K562 (cell line): Measurements from ENCODE around the gene DCPS. TPM values are rescaled to one million over a fixed set of nuclear protein-coding genes. Genes with fewer than 3 reads are reported as not detected.
A peak's percentile ranks its signal among the peaks of the same experiment; 100 is the strongest.

Experiments used
- ARHGAP35 ChIP-seq: fragments of 450-650 bp; IDR thresholded peaks from 2 replicates; pipeline ENCODE4 v1.6.1; 2018; ENCODE audit not compliant: partially characterized antibody
- CBFA2T3 ChIP-seq: fragments of 450-650 bp; IDR thresholded peaks from 2 replicates; pipeline ENCODE4 v1.6.1; 2017
- CBFB ChIP-seq: sonication (generic); formaldehyde crosslinking; IDR thresholded peaks from 2 replicates; pipeline ENCODE4 v1.4.0; 2020; ENCODE audit warnings: mild to moderate bottlenecking, missing genetic modification reagents
- ELF2 ChIP-seq: fragments of 250-450 bp; sonication (Bioruptor Pico); IDR thresholded peaks from 2 replicates; pipeline ENCODE4 v1.5.0; 2021; ENCODE audit warnings: mild to moderate bottlenecking
- FOXA1 ChIP-seq: fragments of 450-650 bp; IDR thresholded peaks from 2 replicates; pipeline ENCODE4 v1.6.1; 2016; ENCODE audit warnings: mild to moderate bottlenecking, borderline replicate concordance
- MTA3 ChIP-seq: fragments of 450-650 bp; formaldehyde crosslinking; IDR thresholded peaks from 2 replicates; pipeline ENCODE4 v1.6.1; 2017; ENCODE audit warnings: mild to moderate bottlenecking, borderline replicate concordance
- POLR2A ChIP-seq: fragments of 450-650 bp; conservative IDR thresholded peaks from 2 replicates; pipeline ENCODE4 v1.6.1; 2016
- POLR2AphosphoS5 ChIP-seq: IDR thresholded peaks from 2 replicates; pipeline ENCODE4 v1.6.1; 2011; ENCODE audit warnings: mild to moderate bottlenecking, low read depth, low read length, moderate library complexity; ENCODE audit not compliant: control insufficient read depth, insufficient read depth
- RBM34 ChIP-seq: fragments of 200-400 bp; formaldehyde crosslinking; IDR thresholded peaks from 2 replicates; pipeline ENCODE4 v1.6.1; 2018; ENCODE audit warnings: low read length, borderline replicate concordance; ENCODE audit not compliant: insufficient read depth
- SAP30 ChIP-seq: fragments of 200-600 bp; sonication (generic); IDR thresholded peaks from 2 replicates; pipeline ENCODE4 v1.6.1; 2012; ENCODE audit warnings: borderline replicate concordance, low read depth, mild to moderate bottlenecking, moderate library complexity, low read length, control low read depth, inconsistent platforms; ENCODE audit not compliant: insufficient read depth, poor library complexity, severe bottlenecking
- SIN3B ChIP-seq: fragments of 450-650 bp; IDR thresholded peaks from 2 replicates; pipeline ENCODE4 v1.6.1; 2017; ENCODE audit warnings: low read depth, mild to moderate bottlenecking, moderate library complexity
- THRAP3 ChIP-seq: fragments of 450-650 bp; IDR thresholded peaks from 2 replicates; pipeline ENCODE4 v1.6.1; 2016; ENCODE audit warnings: mild to moderate bottlenecking, inconsistent platforms, borderline replicate concordance
- ZNF79 ChIP-seq: fragments of 250-450 bp; sonication (Bioruptor Pico); IDR thresholded peaks from 2 replicates; pipeline ENCODE4 v1.4.0; 2020; ENCODE audit warnings: low read depth, mild to moderate bottlenecking, moderate library complexity
- polyA plus RNA-seq, 8 experiments: library from polyadenylated mRNA; depleted of rRNA in 4 of 8; stranded (reverse) in 5 of 8; unstranded in 3 of 8; fragments of >200 nt; fragmentation: Nextera tagmentation in 2 of 8; fragmentation: Illumina TruSeq in 1 of 8; extraction: Ambion mirVana in 2 of 8; extraction: Trizol in 1 of 8; gene quantifications; 2 replicates each; pipeline versions ENCODE4 v1.2.1 to v1.2.3, GENCODE V29; 2011 to 2014; ENCODE audit warnings: inconsistent platforms in 1 of 8, missing spikeins in 1 of 8
- total RNA-seq, 7 experiments: library from RNA; depleted of rRNA in 6 of 7; stranded (reverse); fragments of >200 nt in 6 of 7; fragmentation: Illumina TruSeq in 2 of 7; extraction: Trizol in 2 of 7; gene quantifications; 2 replicates each; pipeline versions ENCODE4 v1.2.1 to v1.2.3, GENCODE V29; 2011 to 2021; ENCODE audit warnings: low replicate concordance in 1 of 7
- TF ChIP-seq, protein P1 (sequence below): sonication (generic); formaldehyde crosslinking; IDR thresholded peaks from 2 replicates; pipeline ENCODE4 v1.8.0; 2023; ENCODE audit warnings: mild to moderate bottlenecking, missing genetic modification reagents
- TF ChIP-seq, protein P2 (sequence below), 2 experiments: fragments of 450-650 bp in 1 of 2; sonication (generic) in 1 of 2; formaldehyde crosslinking in 1 of 2; IDR thresholded peaks in 1 of 2; conservative IDR thresholded peaks in 1 of 2; 2 replicates each; pipeline versions ENCODE4 v1.6.1 to v1.8.1; 2016 to 2023; ENCODE audit warnings: mild to moderate bottlenecking in 2 of 2, moderate library complexity in 2 of 2, inconsistent platforms in 1 of 2, missing genetic modification reagents in 1 of 2
- TF ChIP-seq, protein P3 (sequence below): fragments of 450-650 bp; formaldehyde crosslinking; IDR thresholded peaks from 2 replicates; pipeline ENCODE4 v1.4.0; 2020; ENCODE audit warnings: mild to moderate bottlenecking
- TF ChIP-seq, protein P4 (sequence below): fragments of 450-650 bp; conservative IDR thresholded peaks from 2 replicates; pipeline ENCODE4 v1.6.1; 2016; ENCODE audit warnings: missing genetic modification characterization, low read depth, mild to moderate bottlenecking, control low read depth, missing compliant biosample characterization

The DCPS gene
- total and polyA plus RNA-seq, 9 of the 15 experiments (the other 6 are each of a cell fraction or from before 2014, with no cell fraction given) = 8.7 to 38.1 (median 17.9) TPM

DNA sequence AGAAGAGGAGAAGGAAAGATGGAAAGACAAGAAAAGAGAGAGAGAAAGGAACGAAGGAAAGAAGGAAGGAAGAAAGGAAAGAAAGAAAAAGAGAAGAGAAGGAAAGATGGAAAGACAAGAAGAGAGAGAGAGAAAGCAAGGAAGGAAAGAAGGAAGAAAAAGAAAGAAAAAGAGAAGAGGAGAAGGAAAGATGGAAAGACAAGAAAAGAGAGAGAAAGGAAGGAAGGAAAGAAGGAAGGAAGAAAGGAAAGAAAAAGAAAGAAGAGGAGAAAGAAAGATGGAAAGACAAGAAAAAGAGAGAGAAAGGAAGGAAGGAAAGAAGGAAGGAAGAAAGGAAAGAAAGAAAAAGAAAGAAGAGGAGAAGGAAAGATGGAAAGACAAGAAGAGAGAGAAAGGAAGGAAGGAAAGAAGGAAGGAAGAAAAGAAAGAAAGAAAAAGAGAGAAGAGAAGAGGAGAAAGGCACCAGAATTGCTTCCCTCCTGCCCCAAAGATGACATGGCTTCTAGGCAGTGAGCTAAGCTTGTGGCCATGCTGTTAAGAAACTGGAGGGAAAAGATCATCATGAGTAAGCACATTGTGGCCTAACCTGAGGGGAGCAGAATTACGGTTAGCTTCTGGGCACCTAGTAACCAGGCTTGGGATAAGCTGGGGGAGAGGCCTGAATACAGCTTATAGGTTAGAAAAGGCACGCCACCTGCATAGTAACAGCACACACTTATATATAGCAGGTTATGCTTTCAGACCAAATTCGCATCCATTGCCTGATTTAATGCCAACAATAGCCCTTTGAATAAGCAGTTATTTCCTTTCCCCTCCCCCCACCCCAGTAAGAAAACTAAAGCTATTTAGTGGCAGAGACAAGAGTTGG lies 49.3 kb downstream of the DCPS start (continued):
- TF ChIP-seq, protein P1, sequence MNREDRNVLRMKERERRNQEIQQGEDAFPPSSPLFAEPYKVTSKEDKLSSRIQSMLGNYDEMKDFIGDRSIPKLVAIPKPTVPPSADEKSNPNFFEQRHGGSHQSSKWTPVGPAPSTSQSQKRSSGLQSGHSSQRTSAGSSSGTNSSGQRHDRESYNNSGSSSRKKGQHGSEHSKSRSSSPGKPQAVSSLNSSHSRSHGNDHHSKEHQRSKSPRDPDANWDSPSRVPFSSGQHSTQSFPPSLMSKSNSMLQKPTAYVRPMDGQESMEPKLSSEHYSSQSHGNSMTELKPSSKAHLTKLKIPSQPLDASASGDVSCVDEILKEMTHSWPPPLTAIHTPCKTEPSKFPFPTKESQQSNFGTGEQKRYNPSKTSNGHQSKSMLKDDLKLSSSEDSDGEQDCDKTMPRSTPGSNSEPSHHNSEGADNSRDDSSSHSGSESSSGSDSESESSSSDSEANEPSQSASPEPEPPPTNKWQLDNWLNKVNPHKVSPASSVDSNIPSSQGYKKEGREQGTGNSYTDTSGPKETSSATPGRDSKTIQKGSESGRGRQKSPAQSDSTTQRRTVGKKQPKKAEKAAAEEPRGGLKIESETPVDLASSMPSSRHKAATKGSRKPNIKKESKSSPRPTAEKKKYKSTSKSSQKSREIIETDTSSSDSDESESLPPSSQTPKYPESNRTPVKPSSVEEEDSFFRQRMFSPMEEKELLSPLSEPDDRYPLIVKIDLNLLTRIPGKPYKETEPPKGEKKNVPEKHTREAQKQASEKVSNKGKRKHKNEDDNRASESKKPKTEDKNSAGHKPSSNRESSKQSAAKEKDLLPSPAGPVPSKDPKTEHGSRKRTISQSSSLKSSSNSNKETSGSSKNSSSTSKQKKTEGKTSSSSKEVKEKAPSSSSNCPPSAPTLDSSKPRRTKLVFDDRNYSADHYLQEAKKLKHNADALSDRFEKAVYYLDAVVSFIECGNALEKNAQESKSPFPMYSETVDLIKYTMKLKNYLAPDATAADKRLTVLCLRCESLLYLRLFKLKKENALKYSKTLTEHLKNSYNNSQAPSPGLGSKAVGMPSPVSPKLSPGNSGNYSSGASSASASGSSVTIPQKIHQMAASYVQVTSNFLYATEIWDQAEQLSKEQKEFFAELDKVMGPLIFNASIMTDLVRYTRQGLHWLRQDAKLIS (CRISPR knock-in tag) = no peak
- no peak for TF ChIP-seq ZNF79 (CRISPR knock-in tag)
- TF ChIP-seq FOXA1 = no peak
- peak; percentile 66 for TF ChIP-seq POLR2A
- TF ChIP-seq POLR2AphosphoS5 = no peak; the same call in 1 of the 2 replicates
- TF ChIP-seq, protein P2, sequence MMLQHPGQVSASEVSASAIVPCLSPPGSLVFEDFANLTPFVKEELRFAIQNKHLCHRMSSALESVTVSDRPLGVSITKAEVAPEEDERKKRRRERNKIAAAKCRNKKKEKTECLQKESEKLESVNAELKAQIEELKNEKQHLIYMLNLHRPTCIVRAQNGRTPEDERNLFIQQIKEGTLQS (IDR thresholded peaks at IDR 0.05) = peak; percentile 69
- TF ChIP-seq, protein P2 (CRISPR knock-in tag; conservative IDR thresholded peaks at IDR 0.05) = no peak
- no peak for TF ChIP-seq SIN3B
- no peak for TF ChIP-seq ELF2 (CRISPR knock-in tag)
- peak; percentile 60; the same call in 1 of the 2 replicates for TF ChIP-seq THRAP3
- TF ChIP-seq SAP30 = no peak
- no peak for TF ChIP-seq CBFB (CRISPR knock-in tag)
- TF ChIP-seq CBFA2T3 = no peak
- TF ChIP-seq, protein P3, sequence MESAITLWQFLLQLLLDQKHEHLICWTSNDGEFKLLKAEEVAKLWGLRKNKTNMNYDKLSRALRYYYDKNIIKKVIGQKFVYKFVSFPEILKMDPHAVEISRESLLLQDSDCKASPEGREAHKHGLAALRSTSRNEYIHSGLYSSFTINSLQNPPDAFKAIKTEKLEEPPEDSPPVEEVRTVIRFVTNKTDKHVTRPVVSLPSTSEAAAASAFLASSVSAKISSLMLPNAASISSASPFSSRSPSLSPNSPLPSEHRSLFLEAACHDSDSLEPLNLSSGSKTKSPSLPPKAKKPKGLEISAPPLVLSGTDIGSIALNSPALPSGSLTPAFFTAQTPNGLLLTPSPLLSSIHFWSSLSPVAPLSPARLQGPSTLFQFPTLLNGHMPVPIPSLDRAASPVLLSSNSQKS = no peak
- TF ChIP-seq RBM34 = no peak
- TF ChIP-seq ARHGAP35 = peak; percentile 73
- TF ChIP-seq, protein P4, sequence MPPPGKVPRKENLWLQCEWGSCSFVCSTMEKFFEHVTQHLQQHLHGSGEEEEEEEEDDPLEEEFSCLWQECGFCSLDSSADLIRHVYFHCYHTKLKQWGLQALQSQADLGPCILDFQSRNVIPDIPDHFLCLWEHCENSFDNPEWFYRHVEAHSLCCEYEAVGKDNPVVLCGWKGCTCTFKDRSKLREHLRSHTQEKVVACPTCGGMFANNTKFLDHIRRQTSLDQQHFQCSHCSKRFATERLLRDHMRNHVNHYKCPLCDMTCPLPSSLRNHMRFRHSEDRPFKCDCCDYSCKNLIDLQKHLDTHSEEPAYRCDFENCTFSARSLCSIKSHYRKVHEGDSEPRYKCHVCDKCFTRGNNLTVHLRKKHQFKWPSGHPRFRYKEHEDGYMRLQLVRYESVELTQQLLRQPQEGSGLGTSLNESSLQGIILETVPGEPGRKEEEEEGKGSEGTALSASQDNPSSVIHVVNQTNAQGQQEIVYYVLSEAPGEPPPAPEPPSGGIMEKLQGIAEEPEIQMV (tag) = peak; percentile 65; the same call in 1 of the 2 replicates
- peak; percentile 68; the same call in 1 of the 2 replicates for TF ChIP-seq MTA3
